ENCODE data around the gene ZXDC.

DNA sequence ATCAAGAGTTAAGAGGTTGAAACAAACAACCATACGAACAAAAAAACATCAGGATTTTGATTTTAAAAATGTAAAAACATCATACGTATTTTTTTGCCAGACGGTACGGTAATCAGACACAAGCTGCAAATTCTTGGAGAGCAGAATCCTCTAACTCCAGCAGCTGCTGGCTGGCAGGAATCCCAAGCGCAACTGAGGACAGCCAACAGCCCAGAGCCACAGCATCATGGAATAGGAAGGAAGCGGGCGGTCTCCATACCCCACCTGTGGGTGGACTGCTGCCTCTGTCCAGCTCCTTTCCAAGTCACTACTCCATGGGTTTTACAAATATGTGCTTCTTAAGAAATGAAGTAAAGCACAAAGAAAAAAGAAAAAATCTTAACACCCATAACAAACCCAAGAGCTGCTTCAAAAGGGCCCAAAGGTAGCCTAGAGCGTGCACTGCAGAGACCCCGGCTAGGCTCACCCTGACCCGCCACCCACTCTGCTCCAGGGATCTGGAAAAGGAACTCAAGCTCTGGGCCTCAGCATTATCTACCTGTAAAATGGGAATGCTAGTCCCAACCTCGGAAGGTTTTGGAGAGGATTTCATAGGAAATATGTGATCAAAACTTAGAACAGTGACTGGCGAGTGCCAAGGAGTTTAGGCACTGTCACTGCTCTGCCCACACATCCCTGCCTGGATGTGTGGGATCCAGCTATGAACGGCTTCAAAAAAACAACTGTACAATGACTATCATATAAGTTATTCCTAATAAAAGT lies 33.4 kb downstream of the ZXDC start:
- TF ChIP-seq, protein P1, sequence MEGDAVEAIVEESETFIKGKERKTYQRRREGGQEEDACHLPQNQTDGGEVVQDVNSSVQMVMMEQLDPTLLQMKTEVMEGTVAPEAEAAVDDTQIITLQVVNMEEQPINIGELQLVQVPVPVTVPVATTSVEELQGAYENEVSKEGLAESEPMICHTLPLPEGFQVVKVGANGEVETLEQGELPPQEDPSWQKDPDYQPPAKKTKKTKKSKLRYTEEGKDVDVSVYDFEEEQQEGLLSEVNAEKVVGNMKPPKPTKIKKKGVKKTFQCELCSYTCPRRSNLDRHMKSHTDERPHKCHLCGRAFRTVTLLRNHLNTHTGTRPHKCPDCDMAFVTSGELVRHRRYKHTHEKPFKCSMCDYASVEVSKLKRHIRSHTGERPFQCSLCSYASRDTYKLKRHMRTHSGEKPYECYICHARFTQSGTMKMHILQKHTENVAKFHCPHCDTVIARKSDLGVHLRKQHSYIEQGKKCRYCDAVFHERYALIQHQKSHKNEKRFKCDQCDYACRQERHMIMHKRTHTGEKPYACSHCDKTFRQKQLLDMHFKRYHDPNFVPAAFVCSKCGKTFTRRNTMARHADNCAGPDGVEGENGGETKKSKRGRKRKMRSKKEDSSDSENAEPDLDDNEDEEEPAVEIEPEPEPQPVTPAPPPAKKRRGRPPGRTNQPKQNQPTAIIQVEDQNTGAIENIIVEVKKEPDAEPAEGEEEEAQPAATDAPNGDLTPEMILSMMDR (IDR thresholded peaks at IDR 0.05; ENCODE audit: insufficient read depth, low read length), result no peak
- TF ChIP-seq, protein P2, sequence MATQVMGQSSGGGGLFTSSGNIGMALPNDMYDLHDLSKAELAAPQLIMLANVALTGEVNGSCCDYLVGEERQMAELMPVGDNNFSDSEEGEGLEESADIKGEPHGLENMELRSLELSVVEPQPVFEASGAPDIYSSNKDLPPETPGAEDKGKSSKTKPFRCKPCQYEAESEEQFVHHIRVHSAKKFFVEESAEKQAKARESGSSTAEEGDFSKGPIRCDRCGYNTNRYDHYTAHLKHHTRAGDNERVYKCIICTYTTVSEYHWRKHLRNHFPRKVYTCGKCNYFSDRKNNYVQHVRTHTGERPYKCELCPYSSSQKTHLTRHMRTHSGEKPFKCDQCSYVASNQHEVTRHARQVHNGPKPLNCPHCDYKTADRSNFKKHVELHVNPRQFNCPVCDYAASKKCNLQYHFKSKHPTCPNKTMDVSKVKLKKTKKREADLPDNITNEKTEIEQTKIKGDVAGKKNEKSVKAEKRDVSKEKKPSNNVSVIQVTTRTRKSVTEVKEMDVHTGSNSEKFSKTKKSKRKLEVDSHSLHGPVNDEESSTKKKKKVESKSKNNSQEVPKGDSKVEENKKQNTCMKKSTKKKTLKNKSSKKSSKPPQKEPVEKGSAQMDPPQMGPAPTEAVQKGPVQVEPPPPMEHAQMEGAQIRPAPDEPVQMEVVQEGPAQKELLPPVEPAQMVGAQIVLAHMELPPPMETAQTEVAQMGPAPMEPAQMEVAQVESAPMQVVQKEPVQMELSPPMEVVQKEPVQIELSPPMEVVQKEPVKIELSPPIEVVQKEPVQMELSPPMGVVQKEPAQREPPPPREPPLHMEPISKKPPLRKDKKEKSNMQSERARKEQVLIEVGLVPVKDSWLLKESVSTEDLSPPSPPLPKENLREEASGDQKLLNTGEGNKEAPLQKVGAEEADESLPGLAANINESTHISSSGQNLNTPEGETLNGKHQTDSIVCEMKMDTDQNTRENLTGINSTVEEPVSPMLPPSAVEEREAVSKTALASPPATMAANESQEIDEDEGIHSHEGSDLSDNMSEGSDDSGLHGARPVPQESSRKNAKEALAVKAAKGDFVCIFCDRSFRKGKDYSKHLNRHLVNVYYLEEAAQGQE (IDR thresholded peaks at IDR 0.05; ENCODE audit: insufficient replicate concordance, low read depth), result no peak
- no peak for TF ChIP-seq POLR2AphosphoS5 (IDR thresholded peaks at IDR 0.05; ENCODE audit: low read depth)
